Lung (tissue), 12 donors: ENCODE data around the gene ABHD17C. TPM values are rescaled to one million over a fixed set of nuclear protein-coding genes. Genes with fewer than 3 reads are reported as not detected.
A peak's percentile ranks its signal among the peaks of the same experiment; 100 is the strongest.

Experiments
- ATAC-seq: fragments of 200-7000 bp; cut with Tn5 transposase; one replicate; pipeline ENCODE4 v1.9.1; 2020; ENCODE audit warnings: moderate number of reproducible peaks; ENCODE audit not compliant: insufficient read depth, low FRiP score
- DNase-seq, 3 donors: peaks; one replicate each; pipeline ENCODE4 v3.0.0-alpha.2; 2013 to 2017
- H3K27ac ChIP-seq, 2 donors: one replicate each; pipeline ENCODE4 v1.5.1; 2013; ENCODE audit warnings: mild to moderate bottlenecking in 2 of 2, moderate library complexity in 2 of 2, control low read depth in 1 of 2, inconsistent platforms in 1 of 2, low read depth in 1 of 2, low read length in 1 of 2
- H3K27me3 ChIP-seq, 3 donors: one replicate each; pipeline ENCODE4 v1.5.1; 2013; ENCODE audit warnings: low read length in 2 of 3; ENCODE audit not compliant: control insufficient read depth in 3 of 3, insufficient read depth in 3 of 3
- H3K36me3 ChIP-seq, 4 donors: one replicate each; pipeline ENCODE4 v1.5.1; 2013; ENCODE audit warnings: low read length in 4 of 4, mild to moderate bottlenecking in 1 of 4, moderate library complexity in 1 of 4; ENCODE audit not compliant: control insufficient read depth in 4 of 4, insufficient read depth in 4 of 4
- H3K4me1 ChIP-seq, 5 donors: one replicate each; pipeline ENCODE4 v1.5.1; 2013; ENCODE audit warnings: low read length in 5 of 5, mild to moderate bottlenecking in 2 of 5, moderate library complexity in 1 of 5; ENCODE audit not compliant: control insufficient read depth in 5 of 5, insufficient read depth in 5 of 5
- H3K4me3 ChIP-seq: one replicate; pipeline ENCODE4 v1.5.1; 2013; ENCODE audit warnings: mild to moderate bottlenecking, control low read depth, moderate library complexity
- H3K9ac ChIP-seq, 2 donors: one replicate each; pipeline ENCODE4 v1.5.1; 2013; ENCODE audit warnings: low read length in 2 of 2, control low read depth in 1 of 2; ENCODE audit not compliant: insufficient read depth in 1 of 2
- H3K9me3 ChIP-seq, 4 donors: one replicate each; pipeline ENCODE4 v1.5.1; 2013; ENCODE audit warnings: low read length in 3 of 4, mild to moderate bottlenecking in 1 of 4, moderate library complexity in 1 of 4; ENCODE audit not compliant: control insufficient read depth in 4 of 4, insufficient read depth in 3 of 4
- WGBS, 2 donors: extraction: QIAGEN DNeasy Blood & Tissue Kit; methylation state at CpG; one replicate each; pipeline ENCODE4 v1.1.7; 2013; 5-methylcytosine and 5-hydroxymethylcytosine counted together
- polyA plus RNA-seq, 2 donors: library from polyadenylated mRNA; stranded (reverse); fragments of 200-250 nt; gene quantifications; one replicate each; pipeline ENCODE4 v1.2.1, GENCODE V29; 2013
- total RNA-seq, 2 donors: library from RNA; depleted of rRNA in 1 of 2; stranded (reverse); fragments of >200 nt in 1 of 2; gene quantifications; one replicate each; pipeline ENCODE4 v1.2.1, GENCODE V29; 2014 to 2021
- TF ChIP-seq, protein P1 (sequence below): IDR thresholded peaks from 2 replicates; pipeline ENCODE4 v1.5.1; 2012; ENCODE audit warnings: mild to moderate bottlenecking; ENCODE audit errors: control extremely low read depth, extremely low read depth
- donor health status: control.
- donor health status: control.
- donor health status: Bipolar disorder and iron deficiency.
- donor health status: healthy.
- donor health status: DM: yes; HTN: yes; CAD: no.

Gene ABHD17C
- total and polyA plus RNA-seq, 4 donors, result 15.2 to 23.7 (median 22.0) TPM

GRCh38 chr15:80730387-80730786 lies 35.3 kb downstream of the ABHD17C start:
- TF ChIP-seq, protein P1, sequence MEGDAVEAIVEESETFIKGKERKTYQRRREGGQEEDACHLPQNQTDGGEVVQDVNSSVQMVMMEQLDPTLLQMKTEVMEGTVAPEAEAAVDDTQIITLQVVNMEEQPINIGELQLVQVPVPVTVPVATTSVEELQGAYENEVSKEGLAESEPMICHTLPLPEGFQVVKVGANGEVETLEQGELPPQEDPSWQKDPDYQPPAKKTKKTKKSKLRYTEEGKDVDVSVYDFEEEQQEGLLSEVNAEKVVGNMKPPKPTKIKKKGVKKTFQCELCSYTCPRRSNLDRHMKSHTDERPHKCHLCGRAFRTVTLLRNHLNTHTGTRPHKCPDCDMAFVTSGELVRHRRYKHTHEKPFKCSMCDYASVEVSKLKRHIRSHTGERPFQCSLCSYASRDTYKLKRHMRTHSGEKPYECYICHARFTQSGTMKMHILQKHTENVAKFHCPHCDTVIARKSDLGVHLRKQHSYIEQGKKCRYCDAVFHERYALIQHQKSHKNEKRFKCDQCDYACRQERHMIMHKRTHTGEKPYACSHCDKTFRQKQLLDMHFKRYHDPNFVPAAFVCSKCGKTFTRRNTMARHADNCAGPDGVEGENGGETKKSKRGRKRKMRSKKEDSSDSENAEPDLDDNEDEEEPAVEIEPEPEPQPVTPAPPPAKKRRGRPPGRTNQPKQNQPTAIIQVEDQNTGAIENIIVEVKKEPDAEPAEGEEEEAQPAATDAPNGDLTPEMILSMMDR, result no peak
- no peak for ATAC-seq
- no peak overlapping the region for H3K4me3 ChIP-seq
- no peak overlapping the region for H3K27ac ChIP-seq
- H3K36me3 ChIP-seq, result peaks cover 0 to 4% (median 1%) of the 10 kb centered on the region in 4 donors
- no peak overlapping the region for H3K9ac ChIP-seq
- H3K4me1 ChIP-seq, result peaks cover 0 to 12% (median 7%) of the 10 kb centered on the region in 5 donors
- H3K27me3 ChIP-seq, result no peaks in the 10 kb centered on the region
- peak in 1 of 3 donors; percentile 29 for DNase-seq
- WGBS, 2 donors, result 79 to 88% methylated on average over 7 of the region's 7 CpGs
- H3K9me3 ChIP-seq, result no peaks in the 10 kb centered on the region

GRCh38 chr15:80730926-80731325 lies 35.8 kb downstream of the ABHD17C start:
- DNase-seq, result no peak
- 56 to 62% methylated on average over 6 of the region's 6 CpGs for WGBS, 2 donors
- H3K9me3 ChIP-seq, result no peaks in the 10 kb centered on the region
- peaks cover 0 to 3% (median 1%) of the 10 kb centered on the region in 4 donors for H3K36me3 ChIP-seq
- no peaks in the 10 kb centered on the region for H3K27me3 ChIP-seq
- TF ChIP-seq, protein P1, result no peak
- no peak overlapping the region for H3K9ac ChIP-seq
- H3K4me3 ChIP-seq, result no peak overlapping the region
- ATAC-seq, result no peak
- no peak overlapping the region for H3K27ac ChIP-seq
- H3K4me1 ChIP-seq, result peaks cover 0 to 12% (median 7%) of the 10 kb centered on the region in 5 donors

DNA sequence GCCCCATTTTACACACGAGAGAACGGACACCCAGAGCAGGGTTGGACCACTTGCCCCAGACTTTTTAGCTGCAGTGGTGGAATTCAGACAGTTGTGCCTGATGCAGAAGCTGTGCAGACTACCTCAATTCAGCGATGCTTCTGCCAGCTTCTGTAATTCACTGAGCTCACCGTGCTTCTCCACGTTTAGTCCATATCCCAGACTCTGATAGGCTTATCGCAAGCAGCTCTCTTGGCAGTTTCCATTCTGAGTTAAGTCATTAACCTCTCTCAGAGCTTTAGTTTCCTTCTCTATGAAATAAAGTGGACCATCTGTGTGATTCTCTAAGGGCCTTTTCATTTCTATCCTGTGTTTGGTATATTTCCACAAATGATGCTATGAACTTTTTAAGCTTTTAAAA lies 37.1 kb downstream of the ABHD17C start:
- TF ChIP-seq, protein P1, result no peak
- Histone ChIP-seq H3K4me1 (peaks cover 0 to 18% (median 7%) of the 10 kb centered on the region in 5 donors), H3K9ac (no peak overlapping the region), H3K4me3 (no peak overlapping the region), H3K27ac (no peak overlapping the region), H3K9me3 (no peaks in the 10 kb centered on the region), H3K36me3 (peaks cover 0 to 3% (median 1%) of the 10 kb centered on the region in 4 donors), H3K27me3 (no peaks in the 10 kb centered on the region)
- whole genome bisulfite sequencing, 2 donors, result 76 to 84% methylated on average over 6 of the region's 6 CpGs
- DNase-seq (no peak), ATAC-seq (no peak)

- WGBS, 2 donors, result 78 to 91% methylated on average over 5 of the region's 5 CpGs
- TF ChIP-seq, protein P1, result no peak
- no peaks in the 10 kb centered on the region for H3K9me3 ChIP-seq
- H3K4me3 ChIP-seq, result no peak overlapping the region
- peaks cover 0 to 3% (median 1%) of the 10 kb centered on the region in 4 donors for H3K36me3 ChIP-seq
- H3K27me3 ChIP-seq, result no peaks in the 10 kb centered on the region
- DNase-seq, result no peak
- H3K9ac ChIP-seq, result no peak overlapping the region
- H3K27ac ChIP-seq, result peak overlapping the region in 1 of 2 donors; percentile 28
- peaks cover 0 to 18% (median 7%) of the 10 kb centered on the region in 5 donors for H3K4me1 ChIP-seq
- no peak for ATAC-seq
These were observed 37.7 kb downstream of the ABHD17C start for GRCh38 chr15:80732818-80733217.
